Right ventricle myocardium inferior (tissue), 1 donor: ENCODE data around the gene RAB5B. TPM values are rescaled to one million over a fixed set of nuclear protein-coding genes. Genes with fewer than 3 reads are reported as not detected.
"Not testable (repeated sequence)": the region's sequence is repeated elsewhere in the genome, so short reads cannot be mapped to it uniquely, and the experiment has no call there.

Experiments
- ATAC-seq: fragments of 200-7000 bp; cut with Tn5 transposase; one replicate; pipeline ENCODE4 v1.9.1; 2020; ENCODE audit warnings: mild to moderate bottlenecking, moderate library complexity
- DNase-seq: peaks from one replicate; pipeline ENCODE4 v3.0.0; 2021; ENCODE audit errors: missing footprints
- intact Hi-C: fragments of 100-400 bp; cut with DNase I; formaldehyde crosslinking; loops from one replicate; pipeline ENCODE4 v1.11.0; 2022
- total RNA-seq: library from RNA; stranded (reverse); fragmentation: NEBNext Ultra II Directional; extraction: Animal tissue kit (Norgen Biotek cat#: 25700); gene quantifications from one replicate; pipeline ENCODE4 v1.2.1, GENCODE V29; 2021
- donor health status: DM: no; HTN: yes; CAD: no; lungs with severe emphysema.

The RAB5B gene
- total RNA-seq, 1 donor from 2014 or later, result 113 TPM

DNA sequence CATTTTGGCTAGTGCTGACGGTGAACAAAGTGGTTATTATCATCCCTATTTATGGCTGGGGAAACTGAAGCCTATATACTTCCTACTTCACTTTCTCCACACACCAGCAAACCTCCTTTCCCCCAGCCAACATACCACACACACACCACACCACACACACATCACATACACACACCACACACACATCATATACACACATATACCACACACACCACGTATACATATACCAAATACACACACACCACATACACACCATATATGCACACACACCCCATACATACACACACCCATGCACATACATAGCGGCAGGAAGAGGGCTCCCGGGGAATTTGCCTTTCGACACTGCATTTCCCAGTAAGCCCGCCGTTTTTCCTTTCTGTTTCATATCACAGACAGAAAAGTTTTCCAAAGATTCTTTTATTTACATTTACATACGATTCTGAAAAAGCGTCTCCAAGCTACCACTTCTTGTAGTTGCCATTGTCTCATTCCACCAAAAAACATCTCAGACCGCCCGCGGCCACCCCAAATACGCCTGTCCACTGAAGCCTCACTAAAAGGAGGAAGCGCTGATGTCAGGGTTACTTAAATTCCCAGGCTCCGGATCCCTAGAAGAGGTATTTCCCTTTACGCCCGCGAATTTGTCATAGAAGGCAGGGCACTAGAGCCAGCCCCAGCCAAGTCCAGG is 823 bp upstream of the RAB5B start:
- ATAC-seq (no peak), DNase-seq (no peak)
- intact Hi-C loops, result loop anchor here (2.0 kb wide), 1 partner anchor 46 kb away; the partner anchor contains the start of gene PYM1

DNA sequence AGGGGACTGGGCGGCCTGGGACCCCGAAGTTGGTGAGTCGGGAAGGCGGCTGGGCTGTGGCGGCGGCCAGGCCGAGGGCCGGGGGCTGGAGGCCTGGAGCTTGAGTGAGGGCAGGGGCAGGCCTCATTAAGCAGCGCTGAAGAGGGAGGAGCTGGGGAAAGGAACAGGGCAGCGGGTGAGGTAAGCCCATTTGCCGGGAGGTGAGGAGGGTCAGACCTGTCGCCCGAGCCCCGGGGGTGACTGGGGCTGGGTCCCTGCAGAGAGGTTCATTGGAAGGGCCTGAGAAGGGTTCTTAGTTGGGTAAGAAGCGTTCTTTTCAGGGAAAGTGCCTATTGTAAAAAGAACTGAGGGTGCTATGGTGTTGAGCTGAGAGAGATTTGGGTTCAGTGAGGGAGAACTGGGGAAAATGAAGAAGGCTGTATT is 441 bp downstream of the RAB5B start:
- no peak for DNase-seq
- ATAC-seq, result peak; percentile 37

GRCh38 chr12:55978393-55978792 is 4.5 kb downstream of the RAB5B start:
- intact Hi-C loops, result no loop called here
- no peak for ATAC-seq
- no peak for DNase-seq

More for the DNA sequence above, 441 bp downstream of the RAB5B start:
- intact Hi-C loops, result no loop called here

- intact Hi-C loops, result no loop called here
- no peak for DNase-seq
- no peak for ATAC-seq
Observed at GRCh38 chr12:55979069-55979468, 5.2 kb downstream of the RAB5B start.

DNA sequence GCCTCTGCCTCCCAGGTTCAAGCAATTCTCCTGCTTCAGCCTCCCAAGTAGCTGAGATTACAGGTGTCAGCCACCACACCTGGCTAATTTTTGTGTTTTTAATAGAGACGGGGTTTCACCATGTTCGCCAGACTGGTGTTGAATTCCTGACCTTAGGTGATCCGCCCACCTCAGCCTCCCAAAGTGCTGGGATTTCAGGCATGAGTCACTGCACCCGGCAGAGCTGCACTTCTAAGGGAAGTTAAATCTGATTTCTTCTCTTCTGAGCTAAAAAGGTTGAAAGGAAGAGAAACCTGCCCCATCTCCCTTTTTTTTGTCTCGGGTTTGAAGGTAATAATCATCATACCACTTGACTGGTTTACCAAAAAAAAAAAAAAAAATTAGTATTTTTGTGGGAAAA is 8.0 kb downstream of the RAB5B start:
- intact Hi-C loops, ATAC-seq, DNase-seq: not testable (repeated sequence)

- intact Hi-C loops, result no loop called here
- no peak for DNase-seq
- ATAC-seq, result no peak
Observed at GRCh38 chr12:55982319-55982936, 8.6 kb downstream of the RAB5B start.

- DNase-seq (no peak), ATAC-seq (no peak)
- intact Hi-C loops, result no loop called here
Observed at GRCh38 chr12:55983232-55983842, 9.5 kb downstream of the RAB5B start.

GRCh38 chr12:55984861-55985260 is 11.0 kb downstream of the RAB5B start:
- no peak for DNase-seq
- ATAC-seq, result no peak
- intact Hi-C loops, result no loop called here

- ATAC-seq (no peak), DNase-seq (no peak)
- intact Hi-C loops, result no loop called here
Observed at GRCh38 chr12:55985341-55985740, 11.5 kb downstream of the RAB5B start.

DNA sequence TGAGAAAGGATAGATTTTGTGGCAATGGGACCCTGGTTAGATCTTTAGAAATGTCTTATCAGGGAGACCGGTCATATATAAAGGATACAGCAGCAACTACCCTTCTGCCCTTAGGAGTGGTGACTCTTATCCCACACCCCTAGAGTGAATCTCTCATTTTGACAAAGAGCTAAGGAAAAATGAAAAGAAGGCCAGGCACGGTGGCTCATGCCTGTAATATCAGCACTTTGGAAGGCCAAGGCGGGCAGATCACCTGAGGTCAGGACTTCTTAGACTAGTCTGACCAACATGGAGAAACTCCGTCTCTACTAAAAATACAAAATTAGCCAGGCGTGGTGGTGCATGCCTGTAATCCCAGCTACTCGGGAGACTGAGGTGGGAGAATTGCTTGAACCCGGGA is 12.1 kb downstream of the RAB5B start:
- ATAC-seq, DNase-seq, intact Hi-C loops: not testable (repeated sequence)

GRCh38 chr12:55991110-55991509 is 17.2 kb downstream of the RAB5B start:
- intact Hi-C loops, result no loop called here
- DNase-seq (no peak), ATAC-seq (no peak)

DNA sequence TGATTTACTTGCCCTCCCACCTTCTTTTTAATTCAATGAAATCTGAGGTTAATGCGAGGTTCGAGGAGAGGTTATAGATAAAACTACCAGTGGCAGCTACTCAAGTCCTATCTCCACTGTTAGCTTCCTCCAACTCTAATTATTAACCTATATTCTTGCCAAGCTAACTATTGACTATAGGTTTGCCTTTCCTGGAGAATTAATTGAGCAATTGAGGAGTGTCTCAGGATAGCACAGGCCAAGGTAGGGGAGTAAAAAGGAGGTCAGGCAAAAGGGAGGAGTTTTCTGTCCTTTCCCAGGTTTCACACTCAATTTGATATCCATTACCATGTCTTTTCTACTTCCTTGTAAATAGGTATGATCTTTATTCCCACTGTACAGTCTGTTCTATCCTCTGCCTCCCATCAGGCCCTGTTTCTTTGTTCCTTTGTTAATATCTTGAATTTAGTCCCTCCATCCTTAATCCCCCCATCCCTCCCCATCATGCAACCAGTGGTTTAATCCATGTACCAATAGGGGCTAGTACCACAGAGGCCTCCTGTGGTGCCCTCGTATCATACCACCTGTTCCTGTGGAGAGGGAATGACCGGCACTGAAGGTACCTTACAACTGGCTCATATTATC is 19.5 kb downstream of the RAB5B start:
- intact Hi-C loops, result no loop called here
- DNase-seq (no peak), ATAC-seq (no peak)

DNA sequence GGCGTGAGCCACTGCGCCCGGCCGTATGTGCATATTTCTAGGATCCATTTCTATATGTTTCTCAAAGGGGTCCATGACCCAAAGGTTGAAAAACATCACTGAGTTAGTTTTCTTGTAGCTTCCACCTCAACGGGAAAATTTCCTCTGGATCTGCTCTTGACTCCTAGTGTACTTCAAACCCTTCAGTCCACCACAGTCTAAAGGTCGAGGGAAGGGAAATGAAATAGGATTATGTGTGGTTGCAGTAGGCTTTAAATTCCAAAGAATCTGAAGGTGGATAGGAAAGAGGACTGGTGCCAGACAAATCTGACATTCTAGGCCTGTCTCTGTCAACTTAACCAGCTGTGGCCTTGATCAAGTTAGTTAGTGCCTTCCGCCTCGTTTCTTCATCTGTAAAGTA is 21.5 kb downstream of the RAB5B start:
- intact Hi-C loops, result loop anchor here (5.0 kb wide), 1 partner anchor 107 kb away; the partner anchor contains the start of gene PA2G4
- DNase-seq, result no peak
- no peak for ATAC-seq

DNA sequence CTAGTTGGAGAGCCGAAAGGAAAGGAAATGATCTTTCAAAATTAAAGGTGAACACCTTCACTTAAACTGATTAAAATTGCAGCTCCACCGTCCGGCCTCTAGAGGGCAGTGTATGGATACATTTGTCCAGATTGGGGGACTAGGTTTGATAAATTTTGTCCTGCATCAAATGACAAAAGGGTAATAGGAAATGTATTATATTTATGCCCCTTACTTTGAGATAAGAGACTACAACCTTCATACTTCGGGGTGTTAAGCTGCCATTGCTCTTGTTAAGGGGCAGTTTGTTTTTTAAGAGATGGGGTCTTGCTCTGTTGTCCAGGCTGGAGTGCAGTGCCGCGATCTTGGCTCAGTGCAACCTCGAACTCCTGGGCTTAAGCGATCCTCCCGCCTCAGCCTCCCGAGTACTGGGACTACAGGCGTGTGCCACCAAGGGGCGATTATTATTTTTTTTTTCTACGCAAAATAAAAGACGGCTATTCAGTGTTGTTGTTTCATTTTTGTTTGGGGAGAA is 22.4 kb downstream of the RAB5B start:
- intact Hi-C loops, result loop anchor here (1.0 to 5.0 kb wide), 3 partner anchors 33 to 106 kb away; partner anchors contain the start of genes PA2G4 and RPS26
- DNase-seq (no peak), ATAC-seq (peak; percentile 35)

GRCh38 chr12:55996715-55997534 is 23.0 kb downstream of the RAB5B start, which contains the start of gene SUOX:
Gene SUOX, plus strand, starts transcription at chr12:55997276. Its CDS starts 4,946 bp downstream, at chr12:56002222.
- ATAC-seq, result peak; percentile 99
- peak; percentile 98 for DNase-seq
- intact Hi-C loops, result loop anchor here (1.0 to 5.0 kb wide), 3 partner anchors 32 to 105 kb away; partner anchors contain the start of genes PA2G4 and RPS26

GRCh38 chr12:55997535-55997859 is 23.6 kb downstream of the RAB5B start:
- DNase-seq (no peak), ATAC-seq (no peak)
- intact Hi-C loops, result loop anchor here (2.0 to 5.0 kb wide), 2 partner anchors 43 to 105 kb away; partner anchors contain the start of genes PA2G4 and RPS26

GRCh38 chr12:55999522-55999921 is 25.6 kb downstream of the RAB5B start:
- intact Hi-C loops, result loop anchor here (5.0 kb wide), 1 partner anchor 103 kb away; the partner anchor contains the start of gene PA2G4
- not testable (repeated sequence) for DNase-seq, ATAC-seq

- ATAC-seq, DNase-seq: not testable (repeated sequence)
- intact Hi-C loops, result loop anchor here (5.0 kb wide), 1 partner anchor 102 kb away; the partner anchor contains the start of gene PA2G4
Observed at GRCh38 chr12:55999999-56000540, 26.2 kb downstream of the RAB5B start.
